Endothelial cell of umbilical vein (primary cell): ENCODE measurements around the gene ZNF142. TPM values are rescaled to one million over a fixed set of nuclear protein-coding genes. Genes with fewer than 3 reads are reported as not detected.

ENCODE experiments used
- BruUV-seq: library from RNA; stranded (reverse); fragments of 400-500 nt; replicated peaks from 2 replicates; lab custom pipeline; 2021; lab: Mats Ljungman, UMichigan
- CTCF ChIA-PET: fragments of 300-600, 350-600 bp; sonication (Branson Sonifier 250); formaldehyde crosslinking; loops from one replicate; lab custom pipeline; 2021; ENCODE audit warnings: antibody characterized with exemption, inconsistent platforms; lab: Charles Lee
- POLR2A ChIA-PET: fragments of 300-600, 350-600 bp; sonication (Branson Sonifier 250); formaldehyde crosslinking; loops from one replicate; lab custom pipeline; 2021; ENCODE audit warnings: antibody characterized with exemption, inconsistent platforms; lab: Charles Lee
- DNase-seq: peaks from one replicate; pipeline ENCODE4 v3.0.0-alpha.2; 2011; ENCODE audit warnings: low read depth, low spot score
- FAIRE-seq: peaks from 2 replicates; lab custom pipeline; 2011; peaks lifted over from hg19 to GRCh38; lab: Jason Lieb, UNC
- H2AFZ ChIP-seq: 2 replicates; pipeline ENCODE4 v1.6.0; 2012; ENCODE audit warnings: low read depth, low read length, control low read depth, inconsistent platforms
- H3K27ac ChIP-seq: 2 replicates; pipeline ENCODE4 v1.5.1; 2011; ENCODE audit warnings: low read depth, mild to moderate bottlenecking, control low read depth, low read length, moderate library complexity; ENCODE audit not compliant: insufficient read depth
- H3K27me3 ChIP-seq, 2 experiments: 2 replicates each; pipeline versions ENCODE4 v1.6.0 to v1.6.1; 2011; ENCODE audit warnings: low read length in 2 of 2, mixed read lengths in 1 of 2; ENCODE audit not compliant: control insufficient read depth in 2 of 2, insufficient read depth in 2 of 2
- H3K36me3 ChIP-seq, 2 experiments: 2 replicates in 1 of 2; 3 replicates in 1 of 2; pipeline ENCODE4 v1.5.1; 2011; ENCODE audit warnings: low read length in 2 of 2, mild to moderate bottlenecking in 1 of 2, moderate library complexity in 1 of 2; ENCODE audit not compliant: control insufficient read depth in 2 of 2, insufficient read depth in 2 of 2; ENCODE audit errors: extremely low read depth in 1 of 2
- H3K4me1 ChIP-seq: 3 replicates; pipeline ENCODE4 v1.5.1; 2011; ENCODE audit warnings: mild to moderate bottlenecking, low read length; ENCODE audit not compliant: control insufficient read depth, insufficient read depth; ENCODE audit errors: extremely low read depth
- H3K4me2 ChIP-seq: 2 replicates; pipeline ENCODE4 v1.6.1; 2011; ENCODE audit warnings: low read length, control low read depth, mixed read lengths; ENCODE audit not compliant: insufficient read depth
- H3K4me3 ChIP-seq, 3 experiments: fragments of 200-600 bp in 1 of 3; sonication (generic), shearing (Covaris generic) in 1 of 3; replicated peaks in 1 of 3; 2 replicates each; pipeline ENCODE4 v1.5.1; 2011 to 2016; ENCODE audit warnings: control low read depth in 3 of 3, low read length in 3 of 3, mild to moderate bottlenecking in 2 of 3, inconsistent platforms in 1 of 3, low read depth in 1 of 3, moderate library complexity in 1 of 3; ENCODE audit not compliant: insufficient read depth in 1 of 3
- H3K79me2 ChIP-seq: 2 replicates; pipeline ENCODE4 v1.6.0; 2012; ENCODE audit warnings: low read length, inconsistent platforms; ENCODE audit not compliant: control insufficient read depth, insufficient read depth
- H3K9ac ChIP-seq: replicated peaks from 2 replicates; pipeline ENCODE3; 2011; ENCODE audit warnings: low read length, control low read depth; ENCODE audit not compliant: insufficient read depth; ENCODE audit errors: extremely low read depth
- H3K9me1 ChIP-seq: replicated peaks from 3 replicates; pipeline ENCODE4 v1.6.0; 2011; ENCODE audit warnings: mild to moderate bottlenecking, low read length; ENCODE audit not compliant: control insufficient read depth, insufficient read depth; ENCODE audit errors: extremely low read depth
- H3K9me3 ChIP-seq: replicated peaks from 2 replicates; pipeline ENCODE4 v1.5.1; 2012; ENCODE audit warnings: low read length, inconsistent platforms; ENCODE audit not compliant: control insufficient read depth, insufficient read depth
- H4K20me1 ChIP-seq: replicated peaks from 2 replicates; pipeline ENCODE3; 2011; ENCODE audit warnings: mild to moderate bottlenecking, low read length; ENCODE audit not compliant: control insufficient read depth, insufficient read depth; ENCODE audit errors: extremely low read depth
- CTCF ChIP-seq, 2 donors: IDR thresholded peaks; 1 replicate in 1 of 2; 2 replicates in 1 of 2; pipeline ENCODE4 v1.5.1; 2011; ENCODE audit warnings: low read length in 2 of 2, mild to moderate bottlenecking in 2 of 2, moderate library complexity in 2 of 2, control low read depth in 1 of 2, inconsistent platforms in 1 of 2, low read depth in 1 of 2; ENCODE audit not compliant: insufficient read depth in 1 of 2; ENCODE audit errors: extremely low read depth in 1 of 2
- EZH2 ChIP-seq: IDR thresholded peaks from 2 replicates; pipeline ENCODE4 v1.6.1; 2012; ENCODE audit warnings: borderline replicate concordance, low read depth, mild to moderate bottlenecking, moderate library complexity, low read length, inconsistent platforms; ENCODE audit not compliant: severe bottlenecking
- FOS ChIP-seq: IDR thresholded peaks from 2 replicates; pipeline ENCODE4 v1.6.1; 2011; ENCODE audit warnings: mild to moderate bottlenecking, low read length, moderate library complexity, borderline replicate concordance; ENCODE audit not compliant: insufficient read depth
- GATA2 ChIP-seq: IDR thresholded peaks from 2 replicates; pipeline ENCODE4 v1.7.0; 2011; ENCODE audit warnings: low read depth, mild to moderate bottlenecking, moderate library complexity, mixed read lengths, low read length; ENCODE audit not compliant: insufficient read length, insufficient read depth
- JUN ChIP-seq: IDR thresholded peaks from 2 replicates; pipeline ENCODE4 v1.6.1; 2011; ENCODE audit warnings: borderline replicate concordance, low read depth; ENCODE audit not compliant: insufficient read length, insufficient read depth
- MAX ChIP-seq: IDR thresholded peaks from 2 replicates; pipeline ENCODE4 v1.6.1; 2011; ENCODE audit not compliant: insufficient read depth, insufficient read length
- MYC ChIP-seq: IDR thresholded peaks from one replicate; pipeline ENCODE4 v1.6.1; 2011; ENCODE audit warnings: mild to moderate bottlenecking, low read depth, low read length
- POLR2A ChIP-seq: IDR thresholded peaks from 2 replicates; pipeline ENCODE4 v1.6.1; 2012; ENCODE audit warnings: low read depth, mild to moderate bottlenecking, control low read depth, low read length
- POLR2AphosphoS5 ChIP-seq: IDR thresholded peaks from 2 replicates; pipeline ENCODE4 v1.6.1; 2012; ENCODE audit warnings: low read depth, mild to moderate bottlenecking, control low read depth, low read length, moderate library complexity; ENCODE audit not compliant: insufficient read depth
- dilution Hi-C: fragments of 300-500 bp; cut with MboI; formaldehyde crosslinking; loops from one replicate; pipeline ENCODE4 v1.15.0; 2019; ENCODE audit warnings: low sequenced_read_pairs; ENCODE audit not compliant: extremely low pct_ligation_motif_present
- intact Hi-C: fragments of 100-400 bp; cut with micrococcal nuclease; formaldehyde crosslinking; loops from one replicate; pipeline ENCODE4 v1.10.0; 2022
- polyA plus RNA-seq, 4 experiments: library from polyadenylated mRNA; depleted of rRNA in 3 of 4; stranded (reverse) in 3 of 4; unstranded in 1 of 4; fragments of >200 nt; gene quantifications; 2 replicates each; pipeline versions ENCODE4 v1.2.1 to v1.2.3, GENCODE V29; 2011 to 2012; ENCODE audit warnings: missing spikeins in 1 of 4
- total RNA-seq: library from RNA; stranded (reverse); gene quantifications from 2 replicates; pipeline ENCODE4 v1.2.3, GENCODE V29; 2021

Gene ZNF142
- total and polyA plus RNA-seq, 2 donors (not counting 3 experiments of a cell fraction or from before 2014, with no cell fraction given): 14.5 to 34.5 TPM

GRCh38 chr2:218664653-218665052, 5.2 kb upstream of the ZNF142 start:
- H3K4me1 ChIP-seq: peaks cover 9% of the 10 kb centered on the region
- peaks cover 12% of the 10 kb centered on the region for H3K79me2 ChIP-seq
- H3K27me3 ChIP-seq: no peaks in the 10 kb centered on the region
- DNase-seq: no peak
- H3K27ac ChIP-seq: no peak overlapping the region
- H3K9me1 ChIP-seq: no peaks in the 10 kb centered on the region
- H3K9me3 ChIP-seq: no peaks in the 10 kb centered on the region
- no peak overlapping the region for H3K9ac ChIP-seq
- H2AFZ ChIP-seq: no peak overlapping the region
- TF ChIP-seq CTCF (IDR thresholded peaks at IDR 0.05; ENCODE audit: extremely low read depth in 1 of 2, insufficient read depth in 1 of 2, low read depth in 1 of 2, low read length in 2 of 2) (no peak), MAX (no peak), MYC (no peak), EZH2 (no peak), JUN (no peak)
- dilution Hi-C loops (no loop called here), intact Hi-C loops (no loop called here)
- peaks cover 33 to 44% of the 10 kb centered on the region in 2 experiments for H3K36me3 ChIP-seq
- ChIA-PET POLR2A (no interaction called here), CTCF (interaction anchor here (0.8 kb wide), 1 partner anchor 183 kb away, joined by 4 read pairs; no protein-coding TSS in a partner anchor)
- H3K4me3 ChIP-seq: no peak overlapping the region
- no peaks in the 10 kb centered on the region for H4K20me1 ChIP-seq
- no TSS peak for BruUV-seq
- FAIRE-seq: no peak
- no peak overlapping the region for H3K4me2 ChIP-seq

- Histone ChIP-seq H3K4me3 (no peak overlapping the region), H3K79me2 (peaks cover 14% of the 10 kb centered on the region), H3K9me3 (no peaks in the 10 kb centered on the region), H3K36me3 (peaks cover 33 to 44% of the 10 kb centered on the region in 2 experiments), H3K4me2 (no peak overlapping the region), H3K9ac (no peak overlapping the region), H3K9me1 (no peaks in the 10 kb centered on the region), H3K4me1 (peaks cover 9% of the 10 kb centered on the region), H3K27me3 (no peaks in the 10 kb centered on the region), H2AFZ (no peak overlapping the region), H4K20me1 (no peaks in the 10 kb centered on the region), H3K27ac (no peak overlapping the region)
- ChIA-PET CTCF (interaction anchor here (0.8 kb wide), 1 partner anchor 184 kb away, joined by 4 read pairs; no protein-coding TSS in a partner anchor), POLR2A (no interaction called here)
- dilution Hi-C loops: no loop called here
- intact Hi-C loops: no loop called here
- BruUV-seq: no TSS peak
- FAIRE-seq: no peak
- TF ChIP-seq JUN: no peak
- TF ChIP-seq MYC: no peak
- TF ChIP-seq POLR2AphosphoS5: no peak
- TF ChIP-seq GATA2: no peak
- no peak for TF ChIP-seq MAX
- no peak for TF ChIP-seq FOS
- no peak for TF ChIP-seq CTCF (IDR thresholded peaks at IDR 0.05; ENCODE audit: extremely low read depth in 1 of 2, insufficient read depth in 1 of 2, low read depth in 1 of 2, low read length in 2 of 2)
- no peak for TF ChIP-seq POLR2A
- no peak for TF ChIP-seq EZH2
- DNase-seq: no peak
Measured at GRCh38 chr2:218663901-218664300, 4.5 kb upstream of the ZNF142 start.
